HG03571 (cell line): ENCODE measurements around the gene BICC1.

Experiments
- ATAC-seq: cut with Tn5 transposase; IDR thresholded peaks from one replicate; pipeline ENCODE4 v1.9.1; 2021; ENCODE audit not compliant: unreplicated experiment

Gene BICC1

GRCh38 chr10:58773944-58774343 is 261.3 kb downstream of the BICC1 start:
- no peak for ATAC-seq

DNA sequence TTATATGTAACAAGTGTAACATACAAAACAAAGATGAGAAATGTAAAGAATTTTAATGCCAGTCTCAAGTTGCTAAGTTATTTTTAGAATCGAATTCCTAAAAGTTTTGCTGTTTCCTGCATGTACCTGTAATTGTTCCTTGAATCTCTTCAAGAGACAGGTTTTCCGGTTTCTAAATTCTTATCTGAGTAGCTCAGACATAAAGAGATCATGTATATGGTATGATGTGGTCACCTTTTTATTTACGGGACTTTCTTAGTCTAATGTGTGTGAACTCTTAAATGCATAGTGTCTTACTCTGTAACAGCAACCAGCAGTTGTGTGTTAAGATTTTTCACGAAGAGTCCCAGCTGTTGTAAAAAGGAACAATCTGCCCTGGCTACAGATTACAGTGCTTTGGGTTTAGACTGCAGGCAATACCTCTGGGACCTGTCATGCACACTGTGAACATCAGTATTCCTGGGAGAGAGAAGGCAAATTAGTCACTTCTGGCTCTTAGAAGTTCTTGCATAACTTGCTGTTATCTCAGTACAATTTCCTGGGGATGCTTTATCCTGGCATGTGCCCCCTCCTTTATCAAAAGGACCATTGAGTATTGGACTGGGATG is 263.4 kb downstream of the BICC1 start:
- no peak for ATAC-seq

- no peak for ATAC-seq
These were observed 264.1 kb downstream of the BICC1 start for GRCh38 chr10:58776568-58777318.

DNA sequence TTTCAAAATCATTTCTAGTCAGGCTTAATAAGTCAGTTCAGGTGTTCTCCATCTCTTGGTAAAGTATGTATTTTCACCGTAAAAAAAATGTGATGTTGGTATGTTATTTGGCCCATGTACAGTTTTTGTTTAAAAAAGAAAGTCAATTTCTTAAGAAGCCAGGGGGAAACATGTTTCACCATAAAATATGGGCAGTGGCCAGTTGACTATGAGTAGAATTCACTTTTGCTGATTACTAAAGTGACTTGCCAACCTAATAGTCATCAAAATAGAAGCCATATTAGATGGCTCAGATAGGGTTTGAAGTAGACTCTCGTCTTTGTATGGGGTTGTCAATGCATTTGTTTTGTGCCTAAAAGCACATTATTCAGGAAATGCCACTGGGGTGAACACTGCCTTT is 266.3 kb downstream of the BICC1 start:
- no peak for ATAC-seq

DNA sequence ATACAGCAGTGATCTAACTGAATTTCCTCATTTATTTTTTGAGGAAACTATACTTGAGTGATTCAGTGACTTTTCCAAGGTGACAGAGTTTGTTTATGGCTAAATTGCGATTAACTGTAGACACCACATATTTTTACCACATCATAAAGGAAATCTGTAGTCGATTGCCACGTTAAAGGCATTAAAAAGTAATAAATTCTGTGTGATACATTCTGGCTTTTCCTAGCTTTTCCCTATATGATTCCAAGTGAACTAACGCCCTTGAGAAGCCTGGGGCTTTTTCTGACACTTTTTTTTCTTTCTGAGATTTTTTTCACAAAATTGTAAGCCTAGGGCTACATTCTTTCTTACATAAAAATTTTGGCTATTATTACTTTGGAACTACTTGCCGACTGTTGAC is 266.9 kb downstream of the BICC1 start:
- ATAC-seq: no peak

DNA sequence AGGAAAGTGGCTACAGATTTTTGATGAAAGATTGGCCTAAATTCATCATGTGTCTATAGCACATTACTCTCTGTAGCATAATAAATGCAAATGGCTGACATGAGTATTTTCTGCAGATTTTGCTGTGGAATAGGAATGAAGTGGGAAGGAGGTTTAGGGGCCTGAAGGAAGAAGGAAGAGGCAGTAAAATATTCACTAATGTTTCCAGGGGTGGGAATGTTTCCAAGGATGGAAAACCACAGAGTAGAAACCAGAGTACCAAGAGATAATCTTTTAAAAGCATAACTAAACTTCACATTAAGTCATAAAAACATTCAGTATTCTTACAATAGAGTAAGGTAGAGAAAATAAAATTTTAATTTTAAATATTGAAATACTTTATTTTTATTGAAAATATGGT is 267.8 kb downstream of the BICC1 start:
- ATAC-seq: no peak

- no peak for ATAC-seq
These were observed 269.3 kb downstream of the BICC1 start for GRCh38 chr10:58781873-58782488.

DNA sequence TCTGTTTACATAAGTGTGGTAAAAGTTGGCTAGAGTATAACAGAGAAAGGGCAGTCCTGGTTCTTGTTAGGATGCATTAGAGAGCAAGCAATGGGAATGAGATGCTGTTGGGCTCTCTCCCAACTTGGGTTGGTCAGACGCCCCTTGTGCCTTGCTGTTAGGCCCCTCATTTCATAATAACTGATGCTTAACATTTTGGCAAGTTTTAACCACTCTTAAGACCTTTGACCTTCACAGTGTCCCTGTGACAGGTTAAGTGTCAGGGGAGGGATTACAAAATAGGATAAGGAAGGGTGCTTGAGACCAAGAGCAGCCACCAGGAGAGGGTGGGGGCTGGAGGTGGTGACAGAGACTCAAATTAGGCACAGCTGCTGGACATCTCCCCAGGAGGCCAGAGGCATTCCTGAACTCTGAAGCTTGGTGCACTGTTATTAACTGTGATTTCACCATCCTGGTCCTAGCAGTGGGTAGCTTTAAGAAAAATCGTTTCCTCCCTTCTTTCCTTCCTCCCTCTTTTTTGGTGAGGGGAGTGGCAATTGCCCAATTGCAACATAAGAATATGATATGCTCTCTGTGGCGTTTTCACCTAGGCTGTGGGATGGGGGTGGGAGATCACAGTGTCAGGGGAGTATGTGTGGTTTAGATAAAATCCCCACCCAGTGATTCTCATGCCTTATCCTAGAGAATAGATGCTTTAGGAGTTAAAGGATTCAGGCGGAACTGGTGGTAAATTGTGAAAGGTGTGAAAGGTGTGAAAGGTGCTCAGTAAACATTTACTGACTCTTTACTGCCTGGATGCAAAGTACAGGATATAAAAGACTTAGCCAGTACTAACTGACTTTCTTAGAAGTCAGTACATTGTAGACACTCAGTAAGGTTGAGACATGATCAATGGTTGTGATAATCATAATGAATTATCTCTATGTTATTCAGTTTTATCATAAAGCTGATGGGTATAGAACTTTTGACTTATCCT is 270.5 kb downstream of the BICC1 start:
- no peak for ATAC-seq

- ATAC-seq: no peak
These were observed 271.7 kb downstream of the BICC1 start for GRCh38 chr10:58784361-58784760.

DNA sequence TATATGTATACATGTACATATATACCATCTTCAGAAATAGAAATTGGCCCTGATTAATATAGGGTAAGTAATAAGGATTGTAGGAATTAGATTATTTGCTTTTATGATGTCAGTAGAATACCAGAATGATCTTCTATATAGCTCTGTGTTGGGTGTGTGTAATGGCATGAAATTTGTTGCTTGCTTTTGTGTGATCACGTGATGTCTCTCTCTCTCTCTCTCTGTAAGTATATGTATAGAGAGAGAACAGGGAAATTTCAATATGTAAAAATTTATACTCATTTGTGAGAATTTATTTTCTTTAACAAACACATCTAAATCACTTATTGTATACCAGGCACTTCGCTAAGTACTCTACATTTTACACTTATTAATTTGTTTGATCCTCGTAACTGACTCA is 272.7 kb downstream of the BICC1 start:
- no peak for ATAC-seq

- no peak for ATAC-seq
These were observed 278.5 kb downstream of the BICC1 start for GRCh38 chr10:58791137-58791536.

DNA sequence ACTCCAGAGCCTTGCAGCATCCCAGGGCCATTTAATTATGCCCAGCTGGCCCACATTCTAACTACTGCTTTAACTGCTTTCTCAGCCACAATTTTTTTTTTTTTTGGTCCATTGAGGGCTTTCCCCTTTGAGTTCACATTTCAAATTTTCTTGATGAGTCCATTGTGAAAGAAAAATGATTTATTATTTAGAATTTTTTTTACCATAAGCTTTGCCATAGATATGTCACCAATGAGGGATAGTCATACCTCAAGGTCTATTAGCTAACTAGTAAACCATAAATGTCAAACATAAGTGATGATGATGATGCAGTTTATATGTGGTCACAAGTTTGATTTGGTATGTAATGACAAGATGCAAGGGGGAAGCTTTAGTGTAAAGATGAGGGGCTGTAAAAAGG is 282.9 kb downstream of the BICC1 start:
- ATAC-seq: no peak

DNA sequence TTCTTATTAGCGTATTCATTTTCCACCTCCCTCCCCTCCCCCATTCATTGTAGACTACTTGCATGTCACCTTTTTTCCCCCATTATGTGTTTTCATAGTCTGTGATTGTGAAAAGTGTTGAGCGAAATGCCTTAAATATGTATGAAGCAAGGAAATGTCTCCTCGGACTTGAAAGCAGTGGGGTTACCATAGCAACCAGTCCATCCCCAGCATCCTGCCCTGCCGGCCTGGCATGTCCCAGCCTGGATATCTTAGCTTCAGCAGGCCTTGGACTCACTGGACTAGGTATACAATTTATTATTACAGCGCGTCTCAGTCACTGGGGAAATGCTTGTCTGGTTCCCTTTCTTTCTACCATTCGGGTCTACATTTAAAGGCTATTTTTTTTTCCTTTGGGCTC is 283.6 kb downstream of the BICC1 start:
- no peak for ATAC-seq

- no peak for ATAC-seq
These were observed 284.2 kb downstream of the BICC1 start for GRCh38 chr10:58796824-58797223.

GRCh38 chr10:58797356-58797755 is 284.7 kb downstream of the BICC1 start:
- ATAC-seq: no peak

- no peak for ATAC-seq
These were observed 289.4 kb downstream of the BICC1 start for GRCh38 chr10:58802047-58802446.

GRCh38 chr10:58806323-58806722 is 293.7 kb downstream of the BICC1 start:
- ATAC-seq: no peak

GRCh38 chr10:58806970-58807628 is 294.4 kb downstream of the BICC1 start:
- ATAC-seq: no peak

DNA sequence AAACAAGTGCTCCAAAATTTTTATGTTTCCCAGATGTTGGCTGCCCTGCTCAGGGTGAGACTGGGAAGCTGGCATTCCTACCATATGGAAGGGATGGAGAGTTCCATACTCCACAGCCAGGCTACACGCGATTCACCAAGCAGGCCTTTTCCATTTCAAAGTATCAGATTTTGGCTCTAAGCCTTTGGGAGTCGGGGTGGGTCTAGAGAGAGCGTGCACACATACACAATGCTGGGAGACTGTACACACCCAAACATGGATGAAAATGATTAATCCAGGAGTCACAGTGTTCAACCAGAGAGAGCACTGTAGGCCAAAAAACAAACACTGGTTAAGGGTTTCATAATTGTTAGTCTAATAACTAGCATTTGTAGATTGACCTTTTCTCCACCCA is 295.0 kb downstream of the BICC1 start:
- ATAC-seq: no peak

DNA sequence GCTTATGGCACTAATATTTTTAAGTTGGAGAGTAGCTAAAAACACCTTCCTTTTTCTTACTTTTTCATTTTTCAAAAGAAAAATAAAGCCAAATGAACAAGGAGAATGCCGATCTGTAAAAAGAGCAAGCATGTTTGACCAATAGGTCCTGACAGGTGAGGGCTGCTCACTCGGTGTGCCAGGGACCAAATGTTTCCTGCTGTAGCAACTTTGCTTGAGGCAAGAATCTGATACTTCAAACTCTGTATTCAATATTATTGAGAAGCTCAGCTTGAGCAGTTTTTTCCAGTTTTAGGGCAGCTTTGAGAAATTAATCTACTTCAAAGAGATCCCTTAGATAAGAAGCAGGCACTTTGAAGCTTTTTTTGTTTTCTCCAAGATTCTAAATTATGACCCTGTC is 298.1 kb downstream of the BICC1 start:
- ATAC-seq: no peak

DNA sequence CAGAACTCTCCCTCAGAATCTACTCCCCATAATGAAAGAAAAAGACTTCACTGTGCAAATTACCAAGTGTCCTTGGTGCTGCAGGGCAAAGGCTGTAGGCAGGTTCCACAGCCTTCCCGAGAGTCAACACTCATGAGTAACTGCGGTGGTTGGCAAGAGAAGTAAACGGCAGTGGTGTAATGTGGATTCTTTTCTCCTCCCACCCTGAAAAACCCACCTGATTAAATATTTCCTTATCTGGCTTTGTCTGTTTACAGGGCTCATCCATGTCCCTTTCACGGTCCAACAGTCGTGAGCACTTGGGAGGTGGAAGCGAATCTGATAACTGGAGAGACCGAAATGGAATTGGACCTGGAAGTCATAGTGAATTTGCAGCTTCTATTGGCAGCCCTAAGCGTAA is 300.9 kb downstream of the BICC1 start:
- ATAC-seq: no peak
